ENCODE results near the gene IQSEC3.

GRCh38 chr12:181921-182320, 115.4 kb downstream of the IQSEC3 start:
- TF ChIP-seq CTCF (IDR thresholded peaks at IDR 0.05): no peak
- TF ChIP-seq POLR2A (IDR thresholded peaks at IDR 0.05): no peak

Measured in body of pancreas (tissue), 4 donors.